Amygdala (tissue), 56 donors: Measurements from ENCODE around the gene TADA3.

Experiments used
- DNase-seq, 56 donors: peaks; one replicate each; lab custom pipeline; 2025; lab: John Stamatoyannopoulos, UW

Gene TADA3

DNA sequence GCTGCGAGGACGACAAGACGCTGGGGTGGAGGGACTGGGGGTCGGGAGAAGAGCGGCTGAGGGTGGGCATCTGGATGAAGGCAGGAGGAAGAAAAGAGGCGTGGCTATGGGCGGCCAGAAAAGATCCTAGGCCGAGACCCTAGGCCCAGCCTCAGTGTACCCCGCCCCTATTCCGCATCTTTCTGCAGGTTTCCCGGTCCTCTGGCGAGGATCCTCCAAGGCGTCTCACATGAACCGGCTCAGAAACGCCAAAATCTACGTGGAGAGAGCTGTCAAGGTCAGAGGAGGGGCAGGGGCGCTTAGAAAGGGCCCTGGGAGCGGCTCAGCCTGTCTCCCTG is 18.1 kb upstream of the TADA3 start:
- DNase-seq: peak in 5 of 56 donors; percentile 33 to 51 (median 39)

- DNase-seq: peak in 49 of 56 donors; percentile 8 to 78 (median 51)
These were observed 17.6 kb upstream of the TADA3 start, which contains the start of gene TTLL3 for GRCh38 chr3:9809615-9810432. TTLL3 (plus strand) TSS chr3:9810262; CDS start chr3:9810662, 400 bp downstream.

DNA sequence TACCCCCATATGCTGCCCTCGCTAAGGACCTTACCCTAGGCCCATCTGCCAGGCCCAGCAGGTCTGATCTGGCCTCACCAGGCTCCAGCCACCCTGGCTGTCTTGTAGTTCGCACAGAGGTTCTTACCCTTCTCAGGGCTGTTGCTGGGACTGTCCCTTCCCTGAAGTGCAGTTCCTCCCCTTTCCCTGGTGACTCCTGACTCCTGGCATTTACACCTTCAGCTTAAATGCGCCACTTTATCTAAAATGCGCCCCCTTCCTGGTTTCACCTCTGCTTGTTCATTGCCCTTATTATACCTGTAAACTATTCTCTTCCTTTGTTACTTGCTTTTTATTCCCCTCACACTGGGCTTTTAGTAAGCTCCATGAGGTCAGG is 17.0 kb upstream of the TADA3 start:
- DNase-seq: no peak

DNA sequence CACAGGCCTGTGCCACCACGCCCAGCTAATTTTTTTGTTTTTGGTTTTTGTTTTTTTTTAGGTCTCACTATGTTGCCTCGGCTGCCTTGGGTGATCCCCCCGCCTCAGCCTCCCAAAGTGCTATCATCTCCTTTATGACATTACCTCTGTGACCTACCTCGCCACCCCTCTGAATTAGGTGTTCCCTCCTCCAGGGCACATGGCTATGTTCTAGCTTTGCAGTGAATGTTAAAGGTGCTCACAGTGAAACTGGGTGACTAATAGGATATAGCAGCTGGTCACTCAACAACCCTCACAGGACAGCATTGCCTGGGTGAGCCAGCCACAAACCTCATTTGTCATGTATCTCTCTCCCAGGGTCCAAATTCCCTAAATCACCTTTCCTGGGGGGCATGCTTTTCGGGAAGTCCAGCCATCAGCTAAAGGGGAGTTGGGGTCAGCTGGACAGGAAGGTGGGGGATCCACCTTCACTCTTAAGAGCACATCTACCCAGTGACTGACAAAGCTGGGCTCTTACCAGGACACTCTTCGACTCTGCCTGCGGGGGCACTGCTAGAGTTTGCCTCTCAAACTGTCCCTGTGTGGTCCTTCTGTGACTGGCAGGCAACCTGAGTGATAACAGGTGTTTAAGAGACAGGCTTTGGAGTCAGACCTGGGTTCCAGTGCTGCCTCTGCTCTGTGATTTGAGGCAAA is 16.2 kb upstream of the TADA3 start:
- DNase-seq: peak in 1 of 56 donors; percentile 6

DNA sequence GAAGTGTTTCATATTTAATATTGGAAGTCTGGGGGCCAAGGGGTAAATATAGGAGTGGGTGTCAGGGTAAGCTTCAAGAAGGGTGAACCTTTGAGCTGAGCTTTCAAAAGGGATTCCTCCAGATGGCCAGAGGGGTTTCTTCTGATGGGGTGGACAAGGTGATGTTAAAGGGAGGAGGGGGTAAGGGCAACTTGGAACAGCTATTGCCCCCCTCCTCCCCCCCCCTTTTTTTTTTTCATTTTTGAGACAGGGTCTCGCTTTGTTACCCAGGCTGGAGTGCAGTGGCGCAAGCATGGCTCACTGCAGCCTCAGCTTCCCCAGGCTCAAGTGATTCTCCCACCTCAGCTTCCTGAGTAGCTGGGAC is 15.7 kb upstream of the TADA3 start:
- DNase-seq: no peak

- no peak for DNase-seq
These were observed 14.7 kb upstream of the TADA3 start for GRCh38 chr3:9806688-9807589.

DNA sequence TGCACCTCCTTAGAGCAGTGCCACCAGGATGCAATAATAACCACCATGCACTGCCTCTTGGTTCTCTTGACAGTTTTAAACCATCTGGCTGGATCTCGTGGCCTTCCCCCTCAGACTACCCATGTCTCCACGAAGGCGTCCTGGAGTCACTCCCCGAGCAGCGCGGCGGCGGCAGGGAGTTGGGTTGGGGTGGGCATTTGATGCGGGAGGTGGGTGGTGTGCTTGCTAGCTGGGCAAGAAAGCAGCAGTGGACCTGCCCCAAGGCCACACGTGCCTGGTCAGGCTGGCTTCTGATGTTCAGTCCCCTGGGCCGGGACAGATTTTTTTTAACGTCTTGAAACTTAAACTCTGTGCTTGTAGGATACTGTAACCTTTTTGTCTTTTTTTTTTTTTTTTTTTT is 13.9 kb upstream of the TADA3 start:
- DNase-seq: no peak

DNA sequence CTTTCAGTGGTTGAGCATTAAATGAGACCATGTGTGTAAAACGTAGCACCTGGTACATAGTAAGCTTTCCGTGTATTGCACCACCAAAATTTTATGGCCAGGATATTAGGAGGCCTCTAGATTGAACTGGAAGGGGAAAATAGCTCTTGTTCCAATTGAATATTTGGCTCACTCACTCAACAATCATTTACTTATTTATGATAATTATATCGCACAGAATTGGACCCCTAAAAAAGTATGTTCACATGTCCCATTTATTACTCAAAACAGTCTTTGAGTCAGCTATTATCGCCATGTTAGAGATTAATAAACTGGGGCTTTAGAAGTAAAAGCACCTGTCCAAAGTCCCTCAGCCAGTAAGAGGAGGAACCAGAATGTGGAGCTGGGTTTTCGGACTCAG is 12.7 kb upstream of the TADA3 start:
- no peak for DNase-seq

DNA sequence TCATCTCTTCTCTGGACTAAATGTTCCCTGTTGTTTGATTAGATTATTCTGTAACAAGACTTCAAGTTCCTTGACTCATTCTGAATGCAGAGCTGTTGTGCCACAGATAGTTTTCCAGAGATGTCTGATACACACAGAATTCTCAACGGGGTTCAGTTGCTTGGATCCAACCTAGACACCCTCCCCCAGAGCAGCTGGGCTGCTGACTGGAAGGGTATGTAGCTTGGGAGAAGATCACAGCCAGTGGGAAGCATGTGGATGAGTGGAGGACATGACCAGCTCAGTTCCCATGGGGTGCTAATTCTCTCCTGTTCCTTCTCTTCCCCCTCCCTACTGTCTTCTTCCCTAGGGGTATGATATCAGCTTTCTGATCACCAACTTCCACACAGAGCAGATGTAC is 11.2 kb upstream of the TADA3 start:
- peak in 11 of 56 donors; percentile 6 to 45 (median 19) for DNase-seq

DNA sequence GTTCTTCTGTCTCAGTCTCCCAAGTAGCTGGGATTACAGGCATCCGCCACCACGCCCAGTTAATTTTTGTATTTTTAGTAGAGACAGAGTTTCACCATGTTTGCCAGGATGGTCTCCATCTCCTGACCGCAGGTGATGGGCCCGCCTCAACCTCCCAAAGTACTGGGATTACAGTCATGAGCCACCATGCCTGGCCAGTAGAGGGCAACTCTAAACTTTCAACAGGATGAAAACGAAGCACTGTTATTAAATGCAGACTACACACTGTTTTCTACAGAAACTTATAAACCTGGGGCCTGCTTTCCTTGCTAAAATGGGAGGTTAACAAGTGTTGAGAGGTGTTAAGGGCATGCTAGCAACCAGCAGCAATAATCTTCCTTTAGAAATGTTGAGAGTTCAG is 8.3 kb upstream of the TADA3 start:
- DNase-seq: no peak

DNA sequence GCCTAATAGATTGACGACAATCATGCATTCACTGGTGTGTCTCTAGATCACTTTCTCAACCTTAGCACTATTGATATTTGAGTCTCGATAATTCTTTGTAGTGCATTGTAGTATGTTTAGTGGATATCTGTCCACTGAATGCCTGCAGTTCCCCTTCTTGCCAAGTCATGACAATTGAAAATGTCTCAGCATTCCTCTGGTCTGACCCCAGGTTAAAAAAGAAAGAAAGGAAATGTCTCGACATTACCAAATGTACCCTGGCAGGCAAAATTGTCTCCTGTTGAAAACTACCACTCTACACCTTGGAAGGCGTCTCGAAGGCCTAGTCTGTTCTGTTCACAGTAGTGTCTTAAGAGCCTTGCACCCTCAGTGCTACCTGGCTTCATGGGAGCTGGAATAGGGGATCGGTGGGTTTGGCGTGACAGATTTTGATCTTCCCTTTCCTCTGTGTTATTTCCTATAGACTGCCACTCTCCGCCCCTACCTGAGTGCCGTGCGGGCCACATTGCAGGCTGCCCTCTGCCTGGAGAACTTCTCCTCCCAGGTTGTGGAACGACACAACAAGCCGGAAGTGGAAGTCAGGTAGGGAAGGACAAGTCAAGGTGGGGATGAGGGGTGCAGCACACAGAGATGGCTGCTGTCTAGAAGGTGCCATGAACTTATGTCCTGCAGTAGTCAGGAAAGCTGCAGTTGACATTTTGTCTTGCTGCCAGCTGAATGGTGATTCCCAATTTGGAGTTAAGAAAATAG is 5.1 kb upstream of the TADA3 start:
- no peak for DNase-seq

GRCh38 chr3:9795207-9795606 is 2.9 kb upstream of the TADA3 start:
- no peak for DNase-seq

DNA sequence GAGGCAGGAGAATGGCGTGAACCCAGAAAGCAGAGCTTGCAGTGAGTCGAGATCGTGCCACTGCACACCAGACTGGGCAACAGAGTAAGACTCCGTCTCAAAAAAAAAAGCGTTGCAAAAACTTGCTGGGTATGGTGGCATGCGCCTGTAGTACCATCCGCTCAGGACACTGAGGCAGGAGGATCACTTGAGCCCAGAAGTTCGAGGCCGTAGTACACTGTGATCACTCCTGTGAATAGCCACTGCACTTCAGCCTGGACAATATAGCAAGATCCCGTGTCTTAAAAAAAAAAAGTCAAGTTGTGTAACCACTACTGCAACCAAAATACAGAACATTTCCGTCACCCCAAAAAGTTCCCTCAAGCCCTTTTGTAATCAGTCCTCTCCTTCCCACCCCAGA is 2.1 kb upstream of the TADA3 start:
- no peak for DNase-seq

DNA sequence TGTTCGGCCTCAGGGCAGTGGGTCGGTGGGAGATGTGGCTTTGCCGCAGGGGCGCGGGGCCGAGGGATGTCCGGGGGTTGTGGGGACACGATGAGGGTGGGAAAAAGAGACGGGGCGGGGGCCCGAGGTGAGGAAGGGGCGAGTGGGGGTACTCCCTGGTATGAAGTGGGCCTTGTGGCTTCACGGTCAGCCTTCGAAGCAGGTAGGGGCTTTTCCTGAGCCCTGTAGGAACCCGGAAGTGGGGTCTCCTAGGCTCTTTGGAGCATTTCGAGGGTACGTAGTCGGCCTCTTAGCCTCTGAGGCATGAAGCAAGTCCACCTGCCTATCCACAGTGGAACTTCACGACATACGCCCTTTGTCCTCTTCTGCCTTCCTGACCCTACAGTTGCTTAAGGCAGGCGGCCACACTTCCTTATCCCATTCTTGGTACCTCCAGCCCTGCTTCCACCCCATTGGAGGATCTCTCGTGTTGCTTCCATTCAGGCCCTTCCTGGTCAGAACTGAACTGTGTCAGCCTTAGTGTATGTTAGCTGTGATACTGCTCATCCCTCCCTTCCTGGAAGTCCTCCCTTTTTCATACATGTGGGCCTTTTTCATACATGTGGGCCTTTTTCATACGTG is 998 bp upstream of the TADA3 start:
- no peak for DNase-seq

GRCh38 chr3:9791790-9792404 is 376 bp downstream of the TADA3 start:
- DNase-seq: no peak

DNA sequence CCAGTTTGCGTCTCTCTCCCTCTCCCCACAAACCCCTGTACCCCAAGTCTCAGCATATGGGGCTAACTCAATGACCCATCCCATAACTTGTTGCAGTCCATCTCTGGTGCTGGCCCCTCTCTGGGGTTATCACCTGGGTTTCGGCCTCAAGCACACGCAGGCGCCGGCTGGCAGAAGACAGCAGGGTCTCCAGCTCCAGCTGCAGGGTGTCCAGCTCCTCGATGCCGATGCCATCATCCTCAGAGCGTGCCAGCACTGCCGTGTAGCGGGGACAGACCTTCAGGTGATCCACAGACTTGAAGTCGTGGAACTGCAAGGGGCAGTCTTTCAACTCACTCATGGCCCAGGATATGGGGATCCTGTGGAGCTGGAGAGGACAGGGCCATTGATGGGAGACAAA is 1.1 kb downstream of the TADA3 start:
- DNase-seq: no peak

GRCh38 chr3:9787714-9788113 is 4.6 kb downstream of the TADA3 start:
- DNase-seq: no peak

DNA sequence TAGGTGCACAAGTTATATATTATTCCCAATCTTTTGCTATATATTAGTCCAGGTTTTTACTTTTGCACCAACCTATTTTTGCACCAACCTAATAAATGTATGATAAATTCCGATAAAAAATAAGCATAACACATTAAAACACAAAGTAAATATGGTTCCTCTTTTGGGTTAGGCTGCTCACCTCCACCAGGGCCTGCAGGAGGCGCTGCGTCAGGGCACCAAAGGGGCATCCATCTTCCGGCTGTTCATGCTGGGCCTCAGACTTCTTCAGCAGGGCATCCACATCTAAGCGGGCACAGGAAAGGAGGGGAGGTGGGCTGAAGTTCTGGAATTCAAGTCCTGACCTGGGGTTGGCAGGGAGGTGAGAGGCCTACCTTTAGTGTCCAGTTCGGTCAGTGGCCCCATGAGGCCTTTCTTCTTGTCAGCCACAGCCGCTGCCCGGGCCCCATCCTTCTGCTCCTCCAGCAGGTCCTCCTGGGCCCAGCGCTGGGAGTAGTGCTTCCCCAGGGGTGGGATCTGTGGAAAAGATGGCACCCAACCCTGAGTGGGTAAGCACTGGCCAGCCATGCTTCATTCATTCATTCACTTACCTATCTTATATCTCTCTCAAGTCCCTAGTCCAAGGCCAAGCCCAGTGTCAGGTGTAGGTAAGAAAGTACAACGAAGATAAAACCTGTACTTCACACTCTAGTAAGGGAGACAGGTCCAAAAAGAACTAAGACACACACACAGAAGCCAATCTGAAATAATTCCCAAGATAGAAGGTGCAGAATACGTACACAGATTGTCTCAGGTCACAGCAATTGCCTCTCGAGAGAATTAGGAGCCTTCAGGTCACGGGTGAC is 5.2 kb downstream of the TADA3 start:
- DNase-seq: no peak
